SU-DHL-6 (cell line): ENCODE results near the gene MYT1.

Source experiments
- H2AFZ ChIP-seq: fragments of 200-600 bp; sonication (generic); 2 replicates; pipeline ENCODE4 v1.6.1; 2014; ENCODE audit warnings: low read depth, mild to moderate bottlenecking, moderate library complexity, mixed read lengths, antibody characterized with exemption, low read length; ENCODE audit not compliant: severe bottlenecking
- H3F3A ChIP-seq: fragments of 200-600 bp; shearing (Covaris generic); 2 replicates; pipeline ENCODE4 v1.6.0; 2016; ENCODE audit warnings: antibody characterized with exemption, mild to moderate bottlenecking; ENCODE audit not compliant: insufficient read depth
- H3K27ac ChIP-seq: fragments of 200-600 bp; sonication (generic); 2 replicates; pipeline ENCODE4 v1.5.1; 2016; ENCODE audit warnings: low read depth, mild to moderate bottlenecking, low read length, moderate library complexity, mixed read lengths
- H3K27me3 ChIP-seq: fragments of 200-600 bp; sonication (generic), shearing (Covaris generic); 2 replicates; pipeline ENCODE4 v1.6.0; 2014; ENCODE audit warnings: mild to moderate bottlenecking, low read length
- H3K36me3 ChIP-seq: fragments of 200-600 bp; sonication (generic); 2 replicates; pipeline ENCODE4 v1.6.1; 2014; ENCODE audit warnings: mild to moderate bottlenecking, low read length, mixed read lengths
- H3K4me2 ChIP-seq: fragments of 300-600, 200-600 bp; shearing (Covaris generic), sonication (generic); 2 replicates; pipeline ENCODE4 v1.6.0; 2014; ENCODE audit warnings: low read length, low read depth, mild to moderate bottlenecking; ENCODE audit not compliant: poor library complexity, severe bottlenecking
- H3K4me3 ChIP-seq: fragments of 200-600 bp; sonication (generic); 2 replicates; pipeline ENCODE4 v1.5.1; 2014; ENCODE audit warnings: antibody characterized with exemption, low read length, mild to moderate bottlenecking, mixed read lengths; ENCODE audit not compliant: insufficient read depth, poor library complexity, severe bottlenecking
- H3K79me2 ChIP-seq: fragments of 200-600 bp; sonication (generic); 2 replicates; pipeline ENCODE4 v1.6.1; 2014; ENCODE audit warnings: mild to moderate bottlenecking, low read length, moderate library complexity; ENCODE audit not compliant: insufficient read depth
- H3K9ac ChIP-seq: fragments of 200-600 bp; sonication (generic); 2 replicates; pipeline ENCODE4 v1.7.0; 2014; ENCODE audit warnings: mild to moderate bottlenecking, low read length
- H3K9me2 ChIP-seq: fragments of 200-600 bp; sonication (generic); replicated peaks from 2 replicates; pipeline ENCODE4 v1.6.1; 2014; ENCODE audit warnings: low read length; ENCODE audit not compliant: insufficient read depth
- H3K9me3 ChIP-seq: fragments of 200-600 bp; sonication (generic); 2 replicates; pipeline ENCODE4 v1.6.1; 2014; ENCODE audit warnings: low read length, mixed read lengths; ENCODE audit not compliant: insufficient read depth
- H4K20me1 ChIP-seq: fragments of 200-600 bp; sonication (generic); 2 replicates; pipeline ENCODE4 v1.6.1; 2014; ENCODE audit warnings: low read depth, mild to moderate bottlenecking, antibody characterized with exemption, low read length, moderate library complexity, mixed read lengths
- EZH2phosphoT487 ChIP-seq: fragments of 200-600 bp; sonication (generic), shearing (Covaris generic); conservative IDR thresholded peaks from 2 replicates; pipeline ENCODE4 v1.6.1; 2018; ENCODE audit warnings: mild to moderate bottlenecking, antibody characterized with exemption, low read length, moderate library complexity, mixed read lengths
- TF ChIP-seq, protein P1 (sequence below): fragments of 200-600 bp; sonication (generic); IDR thresholded peaks from one replicate; pipeline ENCODE4 v1.5.1; 2017; ENCODE audit warnings: antibody characterized with exemption, mild to moderate bottlenecking, low read length, moderate library complexity; ENCODE audit not compliant: insufficient read depth, poor library complexity, severe bottlenecking

The MYT1 gene

DNA sequence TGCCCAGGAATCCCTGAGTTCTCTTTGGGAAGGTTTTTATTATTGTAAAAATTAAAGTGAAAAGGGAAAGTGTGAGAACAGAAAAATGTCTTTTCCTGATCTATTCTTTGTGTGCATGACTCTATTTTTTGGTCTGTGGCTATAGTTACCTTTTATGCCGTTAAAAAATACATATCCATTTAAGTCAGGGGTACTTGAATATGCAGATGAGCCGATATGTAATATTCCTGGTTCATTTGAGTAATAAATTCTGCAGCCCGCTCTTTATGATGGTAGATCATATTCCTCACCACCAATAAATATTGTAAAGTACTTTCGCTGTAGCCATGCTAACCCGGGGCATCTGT, 503 bp upstream of the MYT1 start:
- H3K9ac ChIP-seq = no peak overlapping the region
- H3K4me2 ChIP-seq = no peak overlapping the region
- H2AFZ ChIP-seq = no peak overlapping the region
- no peaks in the 10 kb centered on the region for H3F3A ChIP-seq
- no peaks in the 10 kb centered on the region for H3K27me3 ChIP-seq
- no peak overlapping the region for H3K4me3 ChIP-seq
- no peaks in the 10 kb centered on the region for H3K79me2 ChIP-seq
- no peaks in the 10 kb centered on the region for H3K9me3 ChIP-seq
- TF ChIP-seq EZH2phosphoT487 = no peak
- TF ChIP-seq, protein P1, sequence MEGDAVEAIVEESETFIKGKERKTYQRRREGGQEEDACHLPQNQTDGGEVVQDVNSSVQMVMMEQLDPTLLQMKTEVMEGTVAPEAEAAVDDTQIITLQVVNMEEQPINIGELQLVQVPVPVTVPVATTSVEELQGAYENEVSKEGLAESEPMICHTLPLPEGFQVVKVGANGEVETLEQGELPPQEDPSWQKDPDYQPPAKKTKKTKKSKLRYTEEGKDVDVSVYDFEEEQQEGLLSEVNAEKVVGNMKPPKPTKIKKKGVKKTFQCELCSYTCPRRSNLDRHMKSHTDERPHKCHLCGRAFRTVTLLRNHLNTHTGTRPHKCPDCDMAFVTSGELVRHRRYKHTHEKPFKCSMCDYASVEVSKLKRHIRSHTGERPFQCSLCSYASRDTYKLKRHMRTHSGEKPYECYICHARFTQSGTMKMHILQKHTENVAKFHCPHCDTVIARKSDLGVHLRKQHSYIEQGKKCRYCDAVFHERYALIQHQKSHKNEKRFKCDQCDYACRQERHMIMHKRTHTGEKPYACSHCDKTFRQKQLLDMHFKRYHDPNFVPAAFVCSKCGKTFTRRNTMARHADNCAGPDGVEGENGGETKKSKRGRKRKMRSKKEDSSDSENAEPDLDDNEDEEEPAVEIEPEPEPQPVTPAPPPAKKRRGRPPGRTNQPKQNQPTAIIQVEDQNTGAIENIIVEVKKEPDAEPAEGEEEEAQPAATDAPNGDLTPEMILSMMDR = no peak
- H3K27ac ChIP-seq = no peak overlapping the region
- H3K9me2 ChIP-seq = no peaks in the 10 kb centered on the region
- no peaks in the 10 kb centered on the region for H3K36me3 ChIP-seq
- no peaks in the 10 kb centered on the region for H4K20me1 ChIP-seq

DNA sequence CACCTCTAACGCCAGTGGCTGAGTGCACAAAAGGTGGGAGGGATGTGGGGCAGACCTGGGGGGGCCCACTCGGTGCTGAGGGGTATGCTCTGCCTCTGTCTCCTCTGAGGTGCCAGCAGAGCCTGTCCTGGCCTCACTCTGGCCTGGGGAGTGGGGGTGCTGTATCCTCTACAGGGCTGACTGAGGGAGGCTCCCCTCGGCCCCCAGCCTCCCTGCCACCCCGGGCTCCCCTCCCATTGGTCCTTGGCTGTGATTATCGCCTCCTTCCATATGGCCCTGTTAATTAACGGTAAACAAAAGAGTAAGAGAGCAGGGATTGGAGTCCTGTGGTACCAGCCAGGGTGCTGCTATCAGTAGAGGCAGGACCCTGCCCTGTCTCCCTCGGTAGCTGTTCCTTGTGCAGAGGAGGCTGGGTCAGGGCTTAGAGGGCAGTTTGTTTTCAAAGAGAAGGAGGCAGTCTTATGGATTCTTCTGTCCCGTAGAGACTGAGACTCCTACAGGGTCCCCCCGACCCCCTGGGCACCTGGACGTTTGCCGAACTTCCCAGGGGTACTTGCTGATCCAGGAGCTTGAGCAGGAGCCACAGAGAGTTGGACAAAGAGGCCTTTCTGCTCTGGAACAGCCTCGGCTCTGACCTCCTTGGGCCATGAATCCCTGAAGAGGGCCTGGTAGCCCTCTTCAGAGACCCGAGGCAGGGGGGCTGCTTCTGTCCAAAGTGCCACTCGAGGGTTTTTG, 1.8 kb downstream of the MYT1 start:
- TF ChIP-seq, protein P1 = no peak
- no peak for TF ChIP-seq EZH2phosphoT487

DNA sequence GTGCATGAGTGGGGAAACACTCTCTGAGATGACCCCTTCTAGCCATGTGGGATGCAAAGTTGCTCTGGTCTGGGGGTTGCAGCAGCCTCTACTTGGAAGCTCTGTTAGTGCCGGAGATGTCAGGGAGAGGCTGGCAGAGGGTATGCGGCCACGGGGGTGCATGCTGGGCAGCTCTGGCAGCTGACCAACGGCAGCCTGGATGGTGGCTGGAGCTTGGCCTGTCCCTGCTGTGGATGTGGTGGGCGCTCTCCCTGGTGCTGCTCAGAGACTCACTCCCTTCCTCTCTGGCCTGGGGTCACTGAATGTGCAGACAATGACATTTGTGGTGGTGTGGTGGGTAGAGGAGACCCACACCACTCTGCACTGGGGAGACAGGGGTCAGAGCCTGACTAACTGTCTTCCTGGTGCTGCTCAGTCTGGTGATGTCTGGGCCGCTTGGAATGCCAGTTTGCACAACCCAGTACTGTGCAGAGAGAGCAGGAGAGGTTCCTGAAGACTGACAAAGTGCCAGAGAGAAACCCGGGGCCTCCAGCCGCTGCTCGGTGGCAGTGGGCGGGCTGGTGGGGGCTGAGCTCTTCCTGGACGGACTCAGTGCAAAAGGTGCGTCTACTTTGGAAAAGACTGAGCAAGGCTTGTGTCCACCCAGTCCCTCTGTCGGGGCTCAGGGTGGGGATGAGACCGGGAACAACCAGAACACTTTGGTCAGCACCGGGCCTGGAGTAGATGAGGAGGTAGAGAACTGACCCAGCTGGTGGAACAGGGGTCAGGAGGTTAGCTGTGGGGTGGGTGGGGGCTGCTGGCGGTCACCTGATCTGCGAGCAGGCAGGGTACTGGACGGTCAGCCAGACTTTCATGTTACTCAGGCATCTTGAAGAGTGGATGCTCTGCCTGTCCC, 2.7 kb downstream of the MYT1 start:
- TF ChIP-seq EZH2phosphoT487 = 0 out of 2 replicates have a peak, but pooled peaks have one; percentile 77
- TF ChIP-seq, protein P1 = no peak
- H3K27me3 ChIP-seq = no peaks in the 10 kb centered on the region
- no peaks in the 10 kb centered on the region for H3K9me2 ChIP-seq
- H3K9me3 ChIP-seq = no peaks in the 10 kb centered on the region
- no peak overlapping the region for H3K9ac ChIP-seq
- H3K4me3 ChIP-seq = no peak overlapping the region
- H3K36me3 ChIP-seq = no peaks in the 10 kb centered on the region
- H4K20me1 ChIP-seq = no peaks in the 10 kb centered on the region
- no peaks in the 10 kb centered on the region for H3K79me2 ChIP-seq
- H2AFZ ChIP-seq = no peak overlapping the region
- no peak overlapping the region for H3K4me2 ChIP-seq
- no peaks in the 10 kb centered on the region for H3F3A ChIP-seq
- H3K27ac ChIP-seq = no peak overlapping the region

More for the DNA sequence above, 1.8 kb downstream of the MYT1 start:
- H2AFZ ChIP-seq = no peak overlapping the region
- H4K20me1 ChIP-seq = no peaks in the 10 kb centered on the region
- no peak overlapping the region for H3K9ac ChIP-seq
- no peaks in the 10 kb centered on the region for H3K79me2 ChIP-seq
- H3K27me3 ChIP-seq = no peaks in the 10 kb centered on the region
- no peak overlapping the region for H3K4me3 ChIP-seq
- H3K9me2 ChIP-seq = no peaks in the 10 kb centered on the region
- H3K4me2 ChIP-seq = no peak overlapping the region
- no peaks in the 10 kb centered on the region for H3K36me3 ChIP-seq
- H3K9me3 ChIP-seq = no peaks in the 10 kb centered on the region
- no peaks in the 10 kb centered on the region for H3F3A ChIP-seq
- H3K27ac ChIP-seq = no peak overlapping the region
